Stimulated activated naive CD8-positive, alpha-beta T cell treated with anti-CD3 and anti-CD28 coated beads, Interleukin-15, Interleukin-2, amounts not matched to agents 100 U/mL and 50 U/mL, for 24 hours (primary cell): ENCODE results near the gene TRAFD1.

Source experiments
- ATAC-seq: fragments of 150-1000 bp; cut with Tn5 transposase; one replicate; pipeline ENCODE4 v1.10.0; 2021
- DNase-seq: peaks from one replicate; pipeline ENCODE4 v3.0.0; 2021

The TRAFD1 gene

GRCh38 chr12:112115259-112116045 lies 9.9 kb upstream of the TRAFD1 start:
- DNase-seq (no peak), ATAC-seq (no peak)

DNA sequence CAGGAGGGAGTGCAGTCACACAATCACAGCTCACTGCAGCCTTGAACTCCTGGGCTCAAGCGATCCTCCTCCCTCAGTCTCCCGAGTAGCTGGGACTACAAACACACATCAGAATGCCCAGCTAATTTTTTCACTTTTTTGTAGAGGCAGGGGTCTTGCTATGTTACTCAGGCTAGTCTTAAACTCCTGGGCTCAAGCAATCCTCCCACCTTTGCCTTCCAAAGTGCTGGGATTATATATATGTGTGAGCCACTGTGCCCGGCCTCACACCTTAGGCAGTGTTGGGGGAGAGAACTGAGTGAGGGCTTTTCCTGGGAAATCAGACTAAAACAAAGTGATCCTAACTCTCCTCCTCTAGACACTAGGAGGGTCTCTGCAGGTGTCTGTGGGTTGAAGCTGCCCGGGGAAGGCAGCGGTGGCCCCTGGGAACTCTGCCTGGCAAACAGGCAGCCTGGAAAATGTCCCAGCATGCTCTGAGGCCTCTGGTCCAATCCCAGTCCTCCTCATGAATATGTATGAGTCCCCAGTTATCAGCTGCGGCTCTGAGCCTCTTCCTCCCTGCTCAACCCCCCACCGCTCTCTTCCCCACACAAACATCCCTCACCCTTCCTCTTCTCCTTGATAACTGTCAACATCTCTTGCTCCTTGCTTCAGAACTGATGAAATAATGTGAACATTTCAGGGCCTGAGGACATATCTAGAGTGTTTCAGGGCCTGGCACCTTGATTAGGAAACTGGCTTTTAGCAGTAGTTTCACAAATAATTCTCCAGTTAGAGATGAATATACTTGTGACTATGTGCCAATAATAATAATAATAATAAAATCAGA lies 8.9 kb upstream of the TRAFD1 start:
- peak; percentile 28 for DNase-seq
- ATAC-seq = no peak

DNA sequence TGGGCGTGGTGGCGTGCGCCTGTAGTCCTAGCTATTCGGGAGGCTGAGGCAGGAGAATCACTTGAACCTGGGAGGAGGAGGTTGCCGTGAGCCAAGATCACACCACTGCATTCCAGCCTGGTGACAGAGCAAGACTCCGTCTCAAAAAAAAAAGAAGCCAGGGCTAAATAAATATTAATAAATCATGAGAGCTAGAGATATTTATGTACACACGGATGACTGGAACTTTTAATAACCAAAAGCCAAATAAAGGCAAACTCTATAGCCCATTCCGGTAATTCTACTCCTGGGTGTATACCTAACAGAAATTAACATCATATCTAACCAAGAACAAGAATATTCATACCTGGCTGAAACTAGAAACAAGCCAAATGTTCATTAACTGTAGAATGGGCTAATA lies 7.7 kb upstream of the TRAFD1 start:
- ATAC-seq = no peak
- no peak for DNase-seq

- DNase-seq (no peak), ATAC-seq (no peak)
Observed at GRCh38 chr12:112121780-112122565, 3.4 kb upstream of the TRAFD1 start.

DNA sequence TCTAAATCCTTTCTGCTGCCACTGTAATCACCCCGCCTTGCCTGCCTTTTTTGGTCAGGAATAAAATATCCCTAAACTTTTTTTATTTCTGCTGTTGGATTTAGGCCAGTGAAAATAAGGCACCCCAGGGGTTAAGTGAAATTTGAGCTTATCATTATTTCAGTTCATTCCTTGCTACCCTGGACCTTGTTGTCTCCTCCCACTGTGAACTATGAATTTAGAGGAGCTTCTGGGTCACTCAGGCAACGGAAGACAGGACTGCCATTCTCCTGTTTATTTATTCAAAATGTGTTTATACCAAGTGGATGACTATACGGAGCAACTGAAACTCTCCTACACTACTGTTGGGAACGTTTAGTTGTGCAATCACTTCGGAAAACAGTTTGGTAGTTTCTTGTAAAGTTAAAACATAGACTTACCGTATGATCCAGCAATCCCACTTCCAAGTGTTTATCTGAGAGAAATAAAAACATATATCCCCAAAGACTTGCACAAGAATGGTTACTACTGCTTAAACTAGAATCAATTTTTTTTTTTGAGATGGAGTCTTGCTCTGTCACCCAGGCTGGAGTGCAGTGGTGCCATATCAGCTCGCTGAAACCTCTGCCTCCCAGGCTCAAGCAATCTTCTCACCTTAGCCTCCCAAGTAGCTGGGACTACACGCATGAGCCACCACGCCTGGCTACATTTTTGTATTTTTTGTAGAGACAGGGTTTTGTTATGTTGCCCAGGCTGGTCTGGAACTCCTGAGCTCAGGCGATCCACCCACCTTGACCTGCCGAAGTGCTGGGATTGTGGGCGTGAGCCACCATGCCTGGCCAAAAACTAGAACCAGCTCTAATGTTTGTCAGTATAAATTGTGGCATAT lies 2.3 kb upstream of the TRAFD1 start:
- ATAC-seq (no peak), DNase-seq (no peak)

GRCh38 chr12:112124918-112125249 lies 476 bp upstream of the TRAFD1 start:
- DNase-seq (no peak), ATAC-seq (no peak)

- peak; percentile 18 for DNase-seq
- no peak for ATAC-seq
Observed at GRCh38 chr12:112126000-112126438, 659 bp downstream of the TRAFD1 start.

DNA sequence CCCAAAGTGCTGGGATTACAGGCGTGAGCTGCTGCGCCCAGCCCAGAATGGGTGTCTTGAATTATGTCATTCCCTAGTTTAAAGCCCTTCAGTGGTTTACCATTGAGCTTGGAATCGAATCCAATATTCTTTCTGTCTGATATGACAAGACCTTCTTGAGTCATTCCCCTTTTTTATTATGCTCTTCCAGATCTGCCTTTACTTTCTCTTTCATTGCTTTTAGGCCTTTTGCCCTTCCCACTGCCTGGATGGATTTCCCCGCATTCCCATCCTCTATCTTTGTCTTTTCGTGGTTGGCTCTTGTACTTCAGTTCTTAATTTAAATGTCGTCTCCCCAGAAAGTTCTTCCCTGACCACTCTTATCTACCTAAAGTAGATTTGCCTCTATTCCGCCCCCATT lies 1.6 kb downstream of the TRAFD1 start:
- ATAC-seq (no peak), DNase-seq (no peak)

- DNase-seq (no peak), ATAC-seq (peak; percentile 70)
Observed at GRCh38 chr12:112130441-112130998, 5.2 kb downstream of the TRAFD1 start.

DNA sequence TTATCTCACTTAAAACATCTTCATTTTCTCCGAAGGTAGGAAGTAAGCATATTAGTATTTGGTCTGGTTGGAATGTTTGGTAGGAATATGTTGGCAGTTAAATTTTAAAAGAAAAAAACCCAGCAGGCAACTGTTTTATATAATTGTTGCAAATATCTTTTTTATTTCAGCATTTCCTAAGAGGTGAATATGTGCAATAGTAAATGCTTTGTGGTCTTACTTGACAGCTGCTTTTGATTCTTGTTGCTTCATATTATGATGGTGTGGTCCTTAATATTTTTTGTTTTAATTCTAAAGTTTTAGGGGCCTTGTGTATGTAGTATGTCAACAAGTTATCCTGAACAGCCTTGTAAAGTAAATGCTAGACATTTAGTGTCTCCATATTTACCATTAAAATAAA lies 6.3 kb downstream of the TRAFD1 start:
- ATAC-seq (no peak), DNase-seq (no peak)

- no peak for ATAC-seq
- DNase-seq = no peak
Observed at GRCh38 chr12:112133418-112133817, 8.1 kb downstream of the TRAFD1 start.

DNA sequence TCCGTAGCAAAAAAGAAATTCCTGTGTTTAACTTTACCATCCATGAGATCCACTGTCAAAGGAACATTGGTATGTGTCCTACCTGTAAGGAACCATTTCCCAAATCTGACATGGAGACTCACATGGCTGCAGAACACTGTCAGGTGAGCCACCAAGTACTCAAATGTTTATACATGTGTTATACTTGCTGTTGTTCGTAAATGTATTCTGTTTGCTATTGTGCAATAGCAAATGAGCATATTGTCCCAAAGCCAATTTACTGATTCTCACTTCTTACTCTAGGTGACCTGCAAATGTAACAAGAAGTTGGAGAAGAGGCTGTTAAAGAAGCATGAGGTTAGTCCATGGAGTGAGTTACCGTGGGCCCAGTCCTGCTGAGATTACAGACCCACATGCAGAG lies 9.4 kb downstream of the TRAFD1 start:
- no peak for DNase-seq
- no peak for ATAC-seq

DNA sequence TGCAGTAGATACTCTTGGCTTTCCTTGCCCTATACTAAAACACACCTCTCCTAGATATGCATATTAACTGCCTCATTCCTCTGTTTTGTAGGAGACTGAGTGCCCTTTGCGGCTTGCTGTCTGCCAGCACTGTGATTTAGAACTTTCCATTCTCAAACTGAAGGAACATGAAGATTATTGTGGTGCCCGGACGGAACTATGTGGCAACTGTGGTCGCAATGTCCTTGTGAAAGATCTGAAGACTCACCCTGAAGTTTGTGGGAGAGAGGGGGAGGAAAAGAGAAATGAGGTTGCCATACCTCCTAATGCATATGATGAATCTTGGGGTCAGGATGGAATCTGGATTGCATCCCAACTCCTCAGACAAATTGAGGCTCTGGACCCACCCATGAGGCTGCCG lies 15.4 kb downstream of the TRAFD1 start:
- ATAC-seq (no peak), DNase-seq (no peak)

DNA sequence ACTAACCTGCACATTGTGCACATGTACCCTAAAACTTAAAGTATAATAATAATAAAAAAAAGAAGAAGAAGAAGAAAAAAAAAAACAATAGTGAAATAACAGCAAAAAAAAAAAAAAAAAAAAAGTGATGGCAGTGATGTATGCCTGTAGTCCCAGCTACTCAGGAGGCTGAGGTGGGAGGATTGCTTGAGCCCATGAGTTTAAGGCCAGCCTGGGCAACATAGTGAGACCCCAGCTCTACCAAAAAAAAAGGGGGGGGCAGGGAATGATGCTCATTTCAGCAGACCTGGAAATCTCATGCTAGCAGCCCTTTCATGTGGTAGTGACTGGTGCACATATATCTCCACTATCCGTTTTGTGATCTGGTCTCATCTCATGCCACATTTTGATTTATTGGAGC lies 20.8 kb downstream of the TRAFD1 start:
- DNase-seq = no peak
- ATAC-seq = no peak

GRCh38 chr12:112148031-112148513 lies 22.7 kb downstream of the TRAFD1 start:
- ATAC-seq (no peak), DNase-seq (no peak)

DNA sequence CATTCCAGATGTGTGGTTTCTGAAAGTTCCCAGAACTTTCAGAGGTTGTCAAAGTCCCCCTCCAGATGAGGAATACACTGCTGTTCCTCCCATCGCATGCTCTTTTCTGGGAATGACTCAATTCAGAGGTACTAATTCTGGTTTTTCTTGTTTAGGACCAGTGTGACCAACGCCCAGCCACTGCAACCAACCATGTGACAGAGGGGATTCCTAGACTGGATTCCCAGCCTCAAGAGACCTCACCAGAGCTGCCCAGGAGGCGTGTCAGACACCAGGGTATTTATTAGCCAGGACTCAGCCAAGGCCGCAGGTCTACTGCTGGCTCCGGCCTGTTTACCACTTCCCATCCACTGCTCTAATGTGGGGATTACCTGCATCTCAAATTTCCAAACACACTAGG lies 24.2 kb downstream of the TRAFD1 start:
- no peak for ATAC-seq
- DNase-seq = no peak

DNA sequence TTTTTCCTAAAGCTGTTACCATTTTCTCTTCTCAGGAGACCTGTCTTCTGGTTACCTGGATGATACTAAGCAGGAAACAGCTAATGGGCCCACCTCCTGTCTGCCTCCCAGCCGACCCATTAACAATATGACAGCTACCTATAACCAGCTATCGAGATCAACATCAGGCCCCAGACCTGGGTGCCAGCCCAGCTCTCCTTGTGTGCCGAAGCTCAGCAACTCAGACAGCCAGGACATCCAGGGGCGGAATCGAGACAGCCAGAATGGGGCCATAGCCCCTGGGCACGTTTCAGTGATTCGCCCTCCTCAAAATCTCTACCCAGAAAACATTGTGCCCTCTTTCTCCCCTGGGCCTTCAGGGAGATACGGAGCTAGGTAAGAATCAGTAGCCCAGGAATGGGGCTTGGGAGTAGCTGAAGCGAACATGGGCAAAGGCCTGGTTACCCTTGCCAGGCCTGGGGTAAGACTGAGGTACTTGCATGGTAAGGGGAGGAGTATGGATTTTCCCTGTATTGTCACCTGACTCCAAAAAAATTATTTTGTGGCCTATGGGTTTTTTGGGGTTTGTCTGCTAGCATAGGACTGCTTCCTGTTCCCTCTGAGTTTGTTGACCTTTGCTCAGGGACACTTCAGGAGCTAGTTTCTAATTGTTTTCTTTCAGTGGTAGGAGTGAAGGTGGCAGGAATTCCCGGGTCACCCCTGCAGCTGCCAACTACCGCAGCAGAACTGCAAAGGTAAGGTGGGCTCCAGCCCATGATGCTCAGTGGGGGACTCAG lies 26.6 kb downstream of the TRAFD1 start:
- DNase-seq = no peak
- peak; percentile 14 for ATAC-seq

DNA sequence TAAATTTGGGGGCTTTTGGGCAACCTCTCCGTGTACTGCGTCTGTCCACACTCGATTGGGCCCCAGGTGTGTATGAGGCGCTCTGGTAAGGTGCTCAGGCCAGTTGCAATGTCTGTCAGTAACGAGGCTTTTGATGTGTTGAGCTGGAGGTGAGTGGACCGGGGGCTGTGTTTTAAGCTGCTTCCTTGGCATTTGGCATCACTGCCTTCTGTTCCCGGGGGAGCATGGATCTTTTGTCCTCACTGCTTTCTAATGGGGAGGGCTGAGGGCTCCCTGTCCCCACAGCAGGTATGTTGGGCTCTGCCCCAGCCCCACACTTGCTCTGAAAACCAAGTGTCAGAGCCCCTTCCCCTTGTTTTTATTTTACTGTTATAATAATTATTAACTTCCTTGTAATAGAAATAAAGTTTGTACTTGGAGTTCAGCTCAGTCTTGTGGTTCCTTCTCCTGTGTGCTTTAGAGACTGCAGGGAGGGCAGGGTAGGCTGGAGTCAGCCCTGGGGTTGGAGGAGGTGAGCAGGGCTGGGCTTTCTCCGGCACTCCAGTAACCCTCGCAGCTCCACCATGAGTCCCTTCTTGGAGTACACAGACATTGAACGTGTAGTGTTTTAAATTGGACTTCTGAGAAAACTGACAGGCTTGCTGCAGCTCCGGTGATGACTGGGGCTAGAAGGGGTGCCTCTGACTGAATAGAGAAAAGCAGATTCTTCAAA lies 28.0 kb downstream of the TRAFD1 start:
- DNase-seq (no peak), ATAC-seq (no peak)

GRCh38 chr12:112153893-112154219 lies 28.5 kb downstream of the TRAFD1 start:
- ATAC-seq (no peak), DNase-seq (no peak)
